ENCODE data around the gene MAPK6.
"Not testable (repeated sequence)": the region's sequence is repeated elsewhere in the genome, so short reads cannot be mapped to it uniquely, and the experiment has no call there.

Gene MAPK6

GRCh38 chr15:51991141-51991540, 27.9 kb upstream of the MAPK6 start:
- Histone ChIP-seq H3K4me3 (ENCODE audit: insufficient read depth, low read depth, low read length, poor library complexity, severe bottlenecking) (no peak overlapping the region), H3K27me3 (replicated peaks; ENCODE audit: control insufficient read depth, insufficient read depth, low read length, poor library complexity, severe bottlenecking) (no peaks in the 10 kb centered on the region), H3K9me3 (ENCODE audit: control insufficient read depth, low read length) (no peaks in the 10 kb centered on the region), H3K36me3 (ENCODE audit: control insufficient read depth, insufficient read depth, low read length) (no peaks in the 10 kb centered on the region), H3K4me1 (ENCODE audit: control insufficient read depth, insufficient read depth, low read length, poor library complexity, severe bottlenecking) (no peaks in the 10 kb centered on the region), H3K27ac (ENCODE audit: insufficient read depth, low read length, poor library complexity, severe bottlenecking) (no peak overlapping the region)
- DNase-seq, result no peak

DNA sequence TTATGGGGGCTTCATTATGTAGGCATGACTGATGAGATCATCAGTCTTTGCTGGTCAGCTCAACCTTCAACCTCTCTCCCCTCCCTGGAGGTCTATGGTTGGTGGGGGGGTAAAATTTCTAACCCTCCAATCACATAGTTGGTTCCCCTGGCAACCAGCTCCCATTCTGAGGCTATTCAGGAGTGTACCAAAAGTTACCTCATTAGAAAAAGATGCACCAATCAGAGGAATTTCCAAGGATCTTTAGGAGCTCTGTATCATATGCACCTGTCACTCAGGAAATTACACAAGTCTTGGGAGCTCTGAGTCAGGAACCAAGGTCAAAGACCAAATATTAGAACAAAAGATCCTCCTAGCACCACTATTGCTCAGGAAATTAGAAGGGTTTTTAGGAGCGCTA, 26.1 kb upstream of the MAPK6 start:
- Histone ChIP-seq H3K4me3 (ENCODE audit: insufficient read depth, low read depth, low read length, poor library complexity, severe bottlenecking) (no peak overlapping the region), H3K4me1 (ENCODE audit: control insufficient read depth, insufficient read depth, low read length, poor library complexity, severe bottlenecking) (no peaks in the 10 kb centered on the region), H3K36me3 (ENCODE audit: control insufficient read depth, insufficient read depth, low read length) (no peaks in the 10 kb centered on the region), H3K9me3 (ENCODE audit: control insufficient read depth, low read length) (no peaks in the 10 kb centered on the region), H3K27me3 (replicated peaks; ENCODE audit: control insufficient read depth, insufficient read depth, low read length, poor library complexity, severe bottlenecking) (no peaks in the 10 kb centered on the region), H3K27ac (ENCODE audit: insufficient read depth, low read length, poor library complexity, severe bottlenecking) (no peak overlapping the region)
- DNase-seq, result no peak

- H3K27me3 ChIP-seq (replicated peaks; ENCODE audit: control insufficient read depth, insufficient read depth, low read length, poor library complexity, severe bottlenecking), result no peaks in the 10 kb centered on the region
- no peaks in the 10 kb centered on the region for H3K9me3 ChIP-seq (ENCODE audit: control insufficient read depth, low read length)
- no peaks in the 10 kb centered on the region for H3K4me1 ChIP-seq (ENCODE audit: control insufficient read depth, insufficient read depth, low read length, poor library complexity, severe bottlenecking)
- no peak overlapping the region for H3K4me3 ChIP-seq (ENCODE audit: insufficient read depth, low read depth, low read length, poor library complexity, severe bottlenecking)
- H3K36me3 ChIP-seq (ENCODE audit: control insufficient read depth, insufficient read depth, low read length), result no peaks in the 10 kb centered on the region
- H3K27ac ChIP-seq (ENCODE audit: insufficient read depth, low read length, poor library complexity, severe bottlenecking), result no peak overlapping the region
- DNase-seq, result no peak
These were observed 16.7 kb upstream of the MAPK6 start for GRCh38 chr15:52002351-52002750.

DNA sequence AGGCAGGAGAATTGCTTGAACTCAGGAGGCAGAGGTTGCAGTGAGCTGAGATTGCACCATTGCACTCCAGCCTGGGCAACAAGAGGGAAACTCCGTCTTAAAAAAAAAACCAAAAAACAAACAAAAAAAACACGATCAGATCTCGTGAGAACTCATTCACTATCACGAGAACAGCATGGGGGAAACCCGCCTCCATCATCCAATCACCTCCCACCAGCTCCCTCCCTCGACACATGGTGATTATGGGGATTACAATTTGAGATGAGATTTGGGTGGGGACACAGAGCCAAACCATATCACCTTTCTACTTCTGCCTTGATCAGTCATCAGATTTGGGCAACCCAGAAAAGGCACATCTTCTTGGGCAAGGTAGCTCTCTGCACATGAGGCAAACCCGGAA, 15.9 kb upstream of the MAPK6 start:
- not testable (repeated sequence) for H3K27ac ChIP-seq (ENCODE audit: insufficient read depth, low read length, poor library complexity, severe bottlenecking); H3K27me3 ChIP-seq (replicated peaks; ENCODE audit: control insufficient read depth, insufficient read depth, low read length, poor library complexity, severe bottlenecking); H3K9me3 ChIP-seq (ENCODE audit: control insufficient read depth, low read length); H3K4me1 ChIP-seq (ENCODE audit: control insufficient read depth, insufficient read depth, low read length, poor library complexity, severe bottlenecking); DNase-seq; H3K36me3 ChIP-seq (ENCODE audit: control insufficient read depth, insufficient read depth, low read length); H3K4me3 ChIP-seq (ENCODE audit: insufficient read depth, low read depth, low read length, poor library complexity, severe bottlenecking)

GRCh38 chr15:52003710-52004109, 15.3 kb upstream of the MAPK6 start:
- no peaks in the 10 kb centered on the region for H3K27me3 ChIP-seq (replicated peaks; ENCODE audit: control insufficient read depth, insufficient read depth, low read length, poor library complexity, severe bottlenecking)
- no peak overlapping the region for H3K4me3 ChIP-seq (ENCODE audit: insufficient read depth, low read depth, low read length, poor library complexity, severe bottlenecking)
- no peaks in the 10 kb centered on the region for H3K9me3 ChIP-seq (ENCODE audit: control insufficient read depth, low read length)
- H3K36me3 ChIP-seq (ENCODE audit: control insufficient read depth, insufficient read depth, low read length), result no peaks in the 10 kb centered on the region
- no peaks in the 10 kb centered on the region for H3K4me1 ChIP-seq (ENCODE audit: control insufficient read depth, insufficient read depth, low read length, poor library complexity, severe bottlenecking)
- H3K27ac ChIP-seq (ENCODE audit: insufficient read depth, low read length, poor library complexity, severe bottlenecking), result no peak overlapping the region
- DNase-seq, result no peak

DNA sequence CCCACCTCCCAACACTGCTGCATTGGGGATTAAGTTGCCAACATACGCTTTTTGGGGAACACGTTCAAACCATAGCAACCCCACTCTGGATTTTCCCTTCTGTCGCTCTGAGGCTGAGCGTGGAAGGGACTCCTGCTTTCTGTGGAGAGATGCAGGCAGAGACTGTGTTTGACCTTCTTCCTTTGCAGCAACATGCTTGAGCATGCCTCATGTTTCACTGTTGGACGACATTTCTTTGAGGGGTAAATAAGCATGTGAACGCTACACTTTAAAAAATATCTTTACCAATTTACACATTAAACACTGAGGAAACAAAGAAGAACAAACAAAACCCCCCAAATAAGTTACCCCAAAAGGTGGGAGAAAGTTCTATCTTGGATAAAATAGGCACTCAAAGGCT, 14.2 kb upstream of the MAPK6 start:
- no peak for DNase-seq
- H3K27ac ChIP-seq (ENCODE audit: insufficient read depth, low read length, poor library complexity, severe bottlenecking), result no peak overlapping the region
- H3K4me1 ChIP-seq (ENCODE audit: control insufficient read depth, insufficient read depth, low read length, poor library complexity, severe bottlenecking), result no peaks in the 10 kb centered on the region
- H3K9me3 ChIP-seq (ENCODE audit: control insufficient read depth, low read length), result no peaks in the 10 kb centered on the region
- no peak overlapping the region for H3K4me3 ChIP-seq (ENCODE audit: insufficient read depth, low read depth, low read length, poor library complexity, severe bottlenecking)
- H3K36me3 ChIP-seq (ENCODE audit: control insufficient read depth, insufficient read depth, low read length), result no peaks in the 10 kb centered on the region
- no peaks in the 10 kb centered on the region for H3K27me3 ChIP-seq (replicated peaks; ENCODE audit: control insufficient read depth, insufficient read depth, low read length, poor library complexity, severe bottlenecking)

- H3K4me1 ChIP-seq (ENCODE audit: control insufficient read depth, insufficient read depth, low read length, poor library complexity, severe bottlenecking), result no peaks in the 10 kb centered on the region
- H3K27me3 ChIP-seq (replicated peaks; ENCODE audit: control insufficient read depth, insufficient read depth, low read length, poor library complexity, severe bottlenecking), result no peaks in the 10 kb centered on the region
- no peaks in the 10 kb centered on the region for H3K36me3 ChIP-seq (ENCODE audit: control insufficient read depth, insufficient read depth, low read length)
- no peak for DNase-seq
- H3K27ac ChIP-seq (ENCODE audit: insufficient read depth, low read length, poor library complexity, severe bottlenecking), result no peak overlapping the region
- no peaks in the 10 kb centered on the region for H3K9me3 ChIP-seq (ENCODE audit: control insufficient read depth, low read length)
- H3K4me3 ChIP-seq (ENCODE audit: insufficient read depth, low read depth, low read length, poor library complexity, severe bottlenecking), result no peak overlapping the region
These were observed 13.0 kb upstream of the MAPK6 start for GRCh38 chr15:52005748-52006701.

DNA sequence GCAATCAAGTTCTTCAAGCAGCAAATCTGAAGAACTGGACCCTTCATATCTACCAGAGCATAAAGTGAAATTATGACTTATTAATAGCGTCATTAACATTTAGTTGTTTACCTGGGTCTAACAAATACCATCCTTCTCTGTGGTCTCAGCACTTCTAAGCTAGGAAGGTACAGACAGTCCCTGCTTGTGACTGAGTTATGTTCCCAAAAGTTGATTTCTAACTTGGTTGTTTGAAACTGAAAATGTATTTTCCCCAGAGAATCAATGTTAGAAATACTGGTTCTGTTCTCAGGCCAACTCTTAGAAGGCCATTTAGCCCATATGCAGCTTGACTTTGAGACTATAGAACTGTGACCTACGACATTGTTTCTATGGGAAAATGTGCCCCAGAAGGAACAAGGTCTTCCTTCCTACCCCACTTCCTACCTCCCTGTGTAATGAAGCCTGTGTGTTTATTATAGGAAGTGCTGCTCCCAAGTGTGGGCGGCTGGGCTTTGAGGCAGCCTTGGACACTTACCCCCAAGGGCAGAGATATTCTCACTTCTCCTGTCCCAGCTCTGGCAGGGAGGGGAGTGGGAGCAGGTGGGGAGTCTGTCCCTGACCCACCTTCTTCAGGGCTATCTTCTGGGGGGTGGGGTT, 12.2 kb upstream of the MAPK6 start:
- DNase-seq, result no peak
- Histone ChIP-seq H3K36me3 (ENCODE audit: control insufficient read depth, insufficient read depth, low read length) (no peaks in the 10 kb centered on the region), H3K4me3 (ENCODE audit: insufficient read depth, low read depth, low read length, poor library complexity, severe bottlenecking) (no peak overlapping the region)

DNA sequence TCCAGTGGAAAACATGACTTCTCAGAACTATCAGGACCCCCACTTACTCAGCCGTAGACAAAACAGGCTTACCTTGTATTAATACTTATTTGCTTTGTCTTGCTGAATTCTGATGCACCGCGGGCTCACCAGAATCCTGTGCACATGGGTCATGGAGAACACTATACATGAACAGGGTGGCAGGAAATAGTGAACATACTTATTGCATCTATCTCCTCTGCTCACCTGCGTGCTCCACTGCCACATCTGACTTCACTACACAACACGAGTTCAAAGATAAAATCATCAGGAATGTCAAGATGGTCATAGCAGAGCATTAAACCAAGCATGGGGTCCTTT, 10.7 kb upstream of the MAPK6 start:
- H3K27ac ChIP-seq (ENCODE audit: insufficient read depth, low read length, poor library complexity, severe bottlenecking), result no peak overlapping the region
- H3K36me3 ChIP-seq (ENCODE audit: control insufficient read depth, insufficient read depth, low read length), result no peaks in the 10 kb centered on the region
- no peaks in the 10 kb centered on the region for H3K4me1 ChIP-seq (ENCODE audit: control insufficient read depth, insufficient read depth, low read length, poor library complexity, severe bottlenecking)
- no peaks in the 10 kb centered on the region for H3K9me3 ChIP-seq (ENCODE audit: control insufficient read depth, low read length)
- no peak for DNase-seq
- no peak overlapping the region for H3K4me3 ChIP-seq (ENCODE audit: insufficient read depth, low read depth, low read length, poor library complexity, severe bottlenecking)
- H3K27me3 ChIP-seq (replicated peaks; ENCODE audit: control insufficient read depth, insufficient read depth, low read length, poor library complexity, severe bottlenecking), result no peaks in the 10 kb centered on the region

More for the DNA sequence above, 12.2 kb upstream of the MAPK6 start:
- H3K27me3 ChIP-seq (replicated peaks; ENCODE audit: control insufficient read depth, insufficient read depth, low read length, poor library complexity, severe bottlenecking), result no peaks in the 10 kb centered on the region
- H3K27ac ChIP-seq (ENCODE audit: insufficient read depth, low read length, poor library complexity, severe bottlenecking), result no peak overlapping the region
- H3K4me1 ChIP-seq (ENCODE audit: control insufficient read depth, insufficient read depth, low read length, poor library complexity, severe bottlenecking), result no peaks in the 10 kb centered on the region
- no peaks in the 10 kb centered on the region for H3K9me3 ChIP-seq (ENCODE audit: control insufficient read depth, low read length)

GRCh38 chr15:52008698-52009434, 10.2 kb upstream of the MAPK6 start:
- H3K27ac ChIP-seq (ENCODE audit: insufficient read depth, low read length, poor library complexity, severe bottlenecking), result no peak overlapping the region

More at GRCh38 chr15:52008698-52009434, 10.2 kb upstream of the MAPK6 start:
- Histone ChIP-seq H3K9me3 (ENCODE audit: control insufficient read depth, low read length) (no peaks in the 10 kb centered on the region), H3K27me3 (replicated peaks; ENCODE audit: control insufficient read depth, insufficient read depth, low read length, poor library complexity, severe bottlenecking) (no peaks in the 10 kb centered on the region), H3K4me3 (ENCODE audit: insufficient read depth, low read depth, low read length, poor library complexity, severe bottlenecking) (no peak overlapping the region), H3K36me3 (ENCODE audit: control insufficient read depth, insufficient read depth, low read length) (no peaks in the 10 kb centered on the region), H3K4me1 (ENCODE audit: control insufficient read depth, insufficient read depth, low read length, poor library complexity, severe bottlenecking) (no peaks in the 10 kb centered on the region)
- DNase-seq, result no peak
